ENCODE results near the gene GABRB2. TPM values are rescaled to one million over a fixed set of nuclear protein-coding genes. Genes with fewer than 3 reads are reported as not detected.
"Not testable (repeated sequence)": the region's sequence is repeated elsewhere in the genome, so short reads cannot be mapped to it uniquely, and the experiment has no call there.

Gene GABRB2
- total RNA-seq, 1 donor from 2014 or later = not detected

DNA sequence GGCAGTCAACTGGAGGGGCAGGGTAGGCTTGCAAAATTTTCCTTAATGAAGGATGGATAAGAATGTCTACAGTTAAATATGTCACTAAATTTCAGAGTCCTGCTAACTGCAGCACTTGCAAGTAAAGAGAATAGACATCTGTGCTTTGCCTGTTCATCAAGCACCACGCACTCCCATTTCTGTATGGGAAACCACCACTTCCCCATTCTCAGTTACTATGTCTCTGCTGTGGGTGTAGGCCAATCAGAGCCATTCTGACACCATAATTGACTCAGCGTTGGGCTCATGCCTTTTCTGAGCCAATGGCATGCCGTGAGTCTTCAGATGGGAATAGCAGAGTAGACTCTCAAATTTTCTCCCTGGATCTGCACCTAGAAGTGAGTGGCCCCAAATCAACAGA, 247.5 kb downstream of the GABRB2 start:
- no peak for DNase-seq (ENCODE audit: low read depth)
- no peak overlapping the region for H3K4me3 ChIP-seq (ENCODE audit: low read depth, low read length)
- no peak for FAIRE-seq

DNA sequence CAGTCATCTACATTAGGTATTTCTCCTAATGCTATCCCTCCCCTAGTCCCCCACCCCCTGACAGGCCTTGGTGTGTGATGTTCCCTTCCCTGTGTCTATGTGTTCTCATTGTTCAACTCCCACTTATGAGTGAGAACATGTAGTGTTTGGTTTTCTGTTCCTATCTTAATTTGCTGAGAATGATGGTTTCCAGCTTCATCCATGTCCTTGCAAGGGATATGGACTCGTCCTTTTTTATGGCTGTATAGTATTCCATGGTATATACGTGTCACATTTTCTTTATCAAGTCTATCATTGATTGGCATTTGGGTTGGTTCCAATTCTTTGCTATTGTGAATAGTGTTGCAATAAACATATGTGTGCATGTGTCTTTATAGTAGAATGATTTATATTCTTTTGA, 249.1 kb downstream of the GABRB2 start:
- H3K36me3 ChIP-seq (ENCODE audit: control insufficient read depth, insufficient read depth, low read length); H3K4me3 ChIP-seq (ENCODE audit: low read depth, low read length); DNase-seq (ENCODE audit: low read depth); FAIRE-seq; H3K27me3 ChIP-seq (ENCODE audit: control insufficient read depth, insufficient read depth, low read length): not testable (repeated sequence)

More for the DNA sequence above, 247.5 kb downstream of the GABRB2 start:
- no peaks in the 10 kb centered on the region for H3K36me3 ChIP-seq (ENCODE audit: control insufficient read depth, insufficient read depth, low read length)
- TF ChIP-seq CTCF (IDR thresholded peaks at IDR 0.05; ENCODE audit: insufficient read depth, low read length, severe bottlenecking) = no peak
- no peaks in the 10 kb centered on the region for H3K27me3 ChIP-seq (ENCODE audit: control insufficient read depth, insufficient read depth, low read length)

DNA sequence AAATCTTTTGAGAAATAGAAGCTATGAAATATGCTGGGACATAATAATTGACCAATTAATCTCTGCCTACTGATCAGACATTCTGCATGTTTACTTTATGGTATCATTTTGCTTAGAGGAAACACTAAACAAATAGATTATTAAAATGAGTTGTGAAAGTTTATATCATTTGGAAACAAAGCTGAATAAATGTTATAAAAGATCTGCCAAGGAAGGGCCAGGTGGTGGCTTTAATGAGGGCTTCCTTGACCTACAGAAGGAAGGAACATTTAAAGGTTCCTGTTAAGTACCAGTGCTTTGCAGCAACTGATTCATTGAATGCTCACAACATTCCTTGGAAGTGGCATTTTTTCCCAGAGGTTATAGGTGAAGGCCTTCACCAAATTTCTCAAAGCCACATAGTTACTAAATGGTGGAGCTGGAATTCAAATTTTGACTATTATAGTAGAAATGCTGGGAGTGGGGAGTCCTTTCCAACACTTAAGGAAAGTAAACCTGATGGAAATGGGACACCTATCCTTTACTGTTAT, 250.7 kb downstream of the GABRB2 start:
- Histone ChIP-seq H3K36me3 (ENCODE audit: control insufficient read depth, insufficient read depth, low read length) (no peaks in the 10 kb centered on the region), H3K4me3 (ENCODE audit: low read depth, low read length) (no peak overlapping the region), H3K27me3 (ENCODE audit: control insufficient read depth, insufficient read depth, low read length) (no peaks in the 10 kb centered on the region)
- FAIRE-seq (no peak), DNase-seq (ENCODE audit: low read depth) (no peak)
- no peak for TF ChIP-seq CTCF (IDR thresholded peaks at IDR 0.05; ENCODE audit: insufficient read depth, low read length, severe bottlenecking)

- H3K4me3 ChIP-seq (ENCODE audit: low read depth, low read length) = no peak overlapping the region
- no peaks in the 10 kb centered on the region for H3K27me3 ChIP-seq (ENCODE audit: control insufficient read depth, insufficient read depth, low read length)
- no peaks in the 10 kb centered on the region for H3K36me3 ChIP-seq (ENCODE audit: control insufficient read depth, insufficient read depth, low read length)
- FAIRE-seq = no peak
- DNase-seq (ENCODE audit: low read depth) = no peak
- no peak for TF ChIP-seq CTCF (IDR thresholded peaks at IDR 0.05; ENCODE audit: insufficient read depth, low read length, severe bottlenecking)
Measured at GRCh38 chr5:161288071-161288470, 258.5 kb downstream of the GABRB2 start.

- TF ChIP-seq CTCF (IDR thresholded peaks at IDR 0.05; ENCODE audit: insufficient read depth, low read length, severe bottlenecking) = no peak
- FAIRE-seq = no peak
Measured at GRCh38 chr5:161287436-161287835, 259.1 kb downstream of the GABRB2 start.

DNA sequence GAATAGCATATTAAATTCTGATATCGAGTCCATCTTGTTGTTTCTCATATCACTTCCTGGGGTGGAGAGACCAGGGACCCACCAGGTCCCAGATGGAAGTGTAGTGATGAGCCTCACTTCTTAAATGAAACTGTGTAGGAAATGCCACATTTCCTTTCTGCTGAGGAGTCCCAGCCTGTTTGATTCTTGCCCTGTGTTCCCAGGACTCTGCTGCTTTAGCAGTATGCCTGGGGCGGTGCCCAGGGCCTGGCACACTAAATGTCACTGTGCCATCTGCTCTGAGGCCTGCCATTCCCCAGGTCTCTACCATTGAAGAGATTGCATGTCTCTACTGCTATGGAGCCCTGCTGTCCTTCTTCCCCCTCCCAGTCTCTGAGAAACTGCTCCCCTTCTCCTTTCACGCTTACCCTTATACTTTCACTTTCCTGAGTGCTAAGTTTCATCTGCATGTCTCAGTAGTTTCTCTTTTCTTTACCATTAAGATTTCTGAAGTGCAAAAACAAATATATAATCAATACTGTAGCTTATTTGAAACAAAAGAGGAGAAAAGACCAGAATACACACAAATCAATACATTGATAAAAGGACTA, 260.4 kb downstream of the GABRB2 start:
- no peak for TF ChIP-seq CTCF (IDR thresholded peaks at IDR 0.05; ENCODE audit: insufficient read depth, low read length, severe bottlenecking)
- FAIRE-seq (no peak), DNase-seq (ENCODE audit: low read depth) (no peak)
- no peaks in the 10 kb centered on the region for H3K36me3 ChIP-seq (ENCODE audit: control insufficient read depth, insufficient read depth, low read length)
- H3K27me3 ChIP-seq (ENCODE audit: control insufficient read depth, insufficient read depth, low read length) = no peaks in the 10 kb centered on the region
- no peak overlapping the region for H3K4me3 ChIP-seq (ENCODE audit: low read depth, low read length)

More at GRCh38 chr5:161287436-161287835, 259.1 kb downstream of the GABRB2 start:
- DNase-seq (ENCODE audit: low read depth) = no peak
- no peak overlapping the region for H3K4me3 ChIP-seq (ENCODE audit: low read depth, low read length)
- no peaks in the 10 kb centered on the region for H3K27me3 ChIP-seq (ENCODE audit: control insufficient read depth, insufficient read depth, low read length)
- no peaks in the 10 kb centered on the region for H3K36me3 ChIP-seq (ENCODE audit: control insufficient read depth, insufficient read depth, low read length)

All from bronchial epithelial cell (primary cell).